BLaER1 (cell line): Measurements from ENCODE around the gene KIAA0825.

Experiments
- H3K27ac ChIP-seq: shearing (Covaris generic); formaldehyde crosslinking; 2 replicates; pipeline ENCODE4 v1.8.1; 2022
- H3K27me3 ChIP-seq: shearing (Covaris generic); formaldehyde crosslinking; 2 replicates; pipeline ENCODE4 v1.8.1; 2022
- H3K36me3 ChIP-seq: shearing (Covaris generic); formaldehyde crosslinking; 2 replicates; pipeline ENCODE4 v1.8.1; 2022
- H3K4me1 ChIP-seq: shearing (Covaris generic); formaldehyde crosslinking; 2 replicates; pipeline ENCODE4 v1.8.1; 2022
- H3K4me2 ChIP-seq: shearing (Covaris generic); formaldehyde crosslinking; 2 replicates; pipeline ENCODE4 v1.8.1; 2022
- H3K4me3 ChIP-seq: shearing (Covaris generic); formaldehyde crosslinking; 2 replicates; pipeline ENCODE4 v1.8.1; 2022
- H3K9ac ChIP-seq: shearing (Covaris generic); formaldehyde crosslinking; 2 replicates; pipeline ENCODE4 v1.8.1; 2022
- H3K9me3 ChIP-seq: shearing (Covaris generic); formaldehyde crosslinking; 2 replicates; pipeline ENCODE4 v1.8.1; 2022
- H4K20me1 ChIP-seq: shearing (Covaris generic); formaldehyde crosslinking; 2 replicates; pipeline ENCODE4 v1.8.1; 2022
- Cebpa-rat ChIP-seq: shearing (Covaris generic); IDR thresholded peaks from 2 replicates; pipeline ENCODE4 v1.8.1; 2022

Gene KIAA0825

GRCh38 chr5:94420885-94421284, 197.5 kb downstream of the KIAA0825 start:
- Histone ChIP-seq H3K9me3 (no peaks in the 10 kb centered on the region), H3K9ac (no peak overlapping the region), H3K27ac (no peak overlapping the region), H3K4me3 (no peak overlapping the region), H4K20me1 (no peaks in the 10 kb centered on the region), H3K4me1 (no peaks in the 10 kb centered on the region), H3K27me3 (no peaks in the 10 kb centered on the region), H3K4me2 (no peak overlapping the region), H3K36me3 (no peaks in the 10 kb centered on the region)
- TF ChIP-seq Cebpa-rat, result no peak

- H4K20me1 ChIP-seq, result no peaks in the 10 kb centered on the region
- no peaks in the 10 kb centered on the region for H3K9me3 ChIP-seq
- H3K27me3 ChIP-seq, result no peaks in the 10 kb centered on the region
- TF ChIP-seq Cebpa-rat, result no peak
- H3K4me3 ChIP-seq, result no peak overlapping the region
- H3K4me2 ChIP-seq, result no peak overlapping the region
- no peaks in the 10 kb centered on the region for H3K4me1 ChIP-seq
- H3K36me3 ChIP-seq, result no peaks in the 10 kb centered on the region
- H3K27ac ChIP-seq, result no peak overlapping the region
- H3K9ac ChIP-seq, result no peak overlapping the region
Observed at GRCh38 chr5:94415798-94416197, 202.6 kb downstream of the KIAA0825 start.

DNA sequence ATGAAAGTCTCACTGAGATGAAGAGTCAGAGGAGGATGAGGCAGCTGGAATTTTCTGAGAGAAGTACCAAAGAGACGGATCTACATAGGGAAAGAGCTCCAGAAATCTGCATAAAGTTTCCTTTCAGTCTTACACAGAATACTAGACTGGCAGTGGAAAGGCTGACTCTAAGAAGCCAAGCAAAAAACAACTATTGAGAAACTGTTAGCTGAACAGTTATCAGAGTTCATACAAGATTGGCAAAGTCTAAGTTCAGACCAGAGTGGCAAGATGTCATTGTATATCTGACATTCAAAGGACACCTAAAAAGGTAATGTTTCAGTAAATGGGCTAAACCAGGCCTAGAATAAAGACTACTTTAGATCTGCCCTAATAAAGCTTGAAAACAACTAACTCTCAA, 209.0 kb downstream of the KIAA0825 start:
- no peaks in the 10 kb centered on the region for H4K20me1 ChIP-seq
- no peak overlapping the region for H3K4me2 ChIP-seq
- no peak overlapping the region for H3K4me3 ChIP-seq
- H3K9me3 ChIP-seq, result no peaks in the 10 kb centered on the region
- no peaks in the 10 kb centered on the region for H3K4me1 ChIP-seq
- H3K27ac ChIP-seq, result no peak overlapping the region
- no peak overlapping the region for H3K9ac ChIP-seq
- no peak for TF ChIP-seq Cebpa-rat
- H3K27me3 ChIP-seq, result no peaks in the 10 kb centered on the region
- no peaks in the 10 kb centered on the region for H3K36me3 ChIP-seq

DNA sequence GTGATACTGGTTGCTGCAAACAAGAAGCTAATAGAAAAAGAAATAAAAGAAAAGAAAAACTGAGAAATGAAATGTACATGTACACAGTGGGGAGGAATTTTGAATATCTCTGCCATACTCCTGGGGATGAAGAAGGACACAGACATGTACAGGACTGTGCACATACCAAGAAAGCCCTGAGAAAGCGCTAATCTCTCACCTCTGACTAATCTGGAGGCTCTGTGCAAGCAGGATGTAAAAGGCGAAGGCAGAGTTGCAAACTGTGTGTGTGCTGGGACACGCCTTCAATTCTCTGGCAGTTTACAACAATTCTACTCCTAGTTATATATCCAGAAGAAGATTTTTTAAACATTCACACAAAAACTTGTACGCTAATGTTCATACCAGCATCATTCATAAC, 211.4 kb downstream of the KIAA0825 start:
- no peaks in the 10 kb centered on the region for H3K27me3 ChIP-seq
- no peak overlapping the region for H3K4me2 ChIP-seq
- no peaks in the 10 kb centered on the region for H4K20me1 ChIP-seq
- H3K9me3 ChIP-seq, result no peaks in the 10 kb centered on the region
- H3K9ac ChIP-seq, result no peak overlapping the region
- H3K27ac ChIP-seq, result no peak overlapping the region
- no peak overlapping the region for H3K4me3 ChIP-seq
- H3K4me1 ChIP-seq, result no peaks in the 10 kb centered on the region
- TF ChIP-seq Cebpa-rat, result no peak
- no peaks in the 10 kb centered on the region for H3K36me3 ChIP-seq

GRCh38 chr5:94403483-94403882, 214.9 kb downstream of the KIAA0825 start:
- no peak overlapping the region for H3K9ac ChIP-seq
- no peaks in the 10 kb centered on the region for H3K4me1 ChIP-seq
- H3K27me3 ChIP-seq, result no peaks in the 10 kb centered on the region
- no peak overlapping the region for H3K27ac ChIP-seq
- H3K4me3 ChIP-seq, result no peak overlapping the region
- H4K20me1 ChIP-seq, result no peaks in the 10 kb centered on the region
- H3K36me3 ChIP-seq, result no peaks in the 10 kb centered on the region
- no peak overlapping the region for H3K4me2 ChIP-seq
- no peaks in the 10 kb centered on the region for H3K9me3 ChIP-seq
- TF ChIP-seq Cebpa-rat, result no peak

- TF ChIP-seq Cebpa-rat, result no peak
- H3K9me3 ChIP-seq, result no peaks in the 10 kb centered on the region
- no peaks in the 10 kb centered on the region for H3K4me1 ChIP-seq
- H3K4me3 ChIP-seq, result no peak overlapping the region
- no peaks in the 10 kb centered on the region for H3K36me3 ChIP-seq
- no peaks in the 10 kb centered on the region for H4K20me1 ChIP-seq
- H3K27me3 ChIP-seq, result no peaks in the 10 kb centered on the region
- H3K9ac ChIP-seq, result no peak overlapping the region
- H3K4me2 ChIP-seq, result no peak overlapping the region
- no peak overlapping the region for H3K27ac ChIP-seq
Observed at GRCh38 chr5:94402096-94402495, 216.3 kb downstream of the KIAA0825 start.

- H3K9ac ChIP-seq, result no peak overlapping the region
- no peak overlapping the region for H3K27ac ChIP-seq
- no peak for TF ChIP-seq Cebpa-rat
- no peak overlapping the region for H3K4me2 ChIP-seq
- H3K36me3 ChIP-seq, result no peaks in the 10 kb centered on the region
- no peaks in the 10 kb centered on the region for H3K27me3 ChIP-seq
- H3K4me1 ChIP-seq, result no peaks in the 10 kb centered on the region
- no peak overlapping the region for H3K4me3 ChIP-seq
- no peaks in the 10 kb centered on the region for H3K9me3 ChIP-seq
- no peaks in the 10 kb centered on the region for H4K20me1 ChIP-seq
Observed at GRCh38 chr5:94397508-94397907, 220.9 kb downstream of the KIAA0825 start.

- no peak for TF ChIP-seq Cebpa-rat
- Histone ChIP-seq H3K27ac (no peak overlapping the region), H3K4me3 (no peak overlapping the region), H3K4me1 (no peaks in the 10 kb centered on the region), H3K9ac (no peak overlapping the region), H3K9me3 (no peaks in the 10 kb centered on the region), H4K20me1 (no peaks in the 10 kb centered on the region), H3K36me3 (no peaks in the 10 kb centered on the region), H3K4me2 (no peak overlapping the region), H3K27me3 (no peaks in the 10 kb centered on the region)
Observed at GRCh38 chr5:94396687-94397086, 221.7 kb downstream of the KIAA0825 start.

DNA sequence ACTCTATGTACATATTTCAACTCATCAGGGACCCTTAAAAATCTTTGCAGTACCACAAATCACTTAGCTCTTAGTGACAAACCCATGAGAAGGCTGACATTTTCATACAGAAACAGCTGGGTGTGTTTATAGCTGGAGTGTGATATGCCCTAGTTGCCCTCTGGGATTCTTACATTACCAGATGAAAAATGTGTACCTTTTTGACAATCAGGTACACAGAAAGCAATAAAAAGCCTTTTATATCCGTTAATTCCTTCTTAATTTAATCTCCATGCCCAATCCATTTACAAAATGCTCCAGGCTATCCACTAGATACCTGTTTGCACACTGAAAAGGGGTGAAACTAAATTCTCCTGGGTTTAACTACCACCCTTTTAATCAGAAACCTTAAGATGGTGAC, 222.9 kb downstream of the KIAA0825 start:
- TF ChIP-seq Cebpa-rat, result no peak
- Histone ChIP-seq H3K27ac (no peak overlapping the region), H3K4me3 (no peak overlapping the region)

GRCh38 chr5:94391996-94392395, 226.4 kb downstream of the KIAA0825 start:
- Histone ChIP-seq H3K36me3 (no peaks in the 10 kb centered on the region), H3K9me3 (no peaks in the 10 kb centered on the region), H3K27ac (no peak overlapping the region), H3K4me3 (no peak overlapping the region), H4K20me1 (no peaks in the 10 kb centered on the region), H3K27me3 (no peaks in the 10 kb centered on the region), H3K4me2 (no peak overlapping the region), H3K9ac (no peak overlapping the region), H3K4me1 (no peaks in the 10 kb centered on the region)
- no peak for TF ChIP-seq Cebpa-rat

More for the DNA sequence above, 222.9 kb downstream of the KIAA0825 start:
- Histone ChIP-seq H3K36me3 (no peaks in the 10 kb centered on the region), H4K20me1 (no peaks in the 10 kb centered on the region), H3K27me3 (no peaks in the 10 kb centered on the region), H3K4me2 (no peak overlapping the region), H3K4me1 (no peaks in the 10 kb centered on the region), H3K9me3 (no peaks in the 10 kb centered on the region), H3K9ac (no peak overlapping the region)

DNA sequence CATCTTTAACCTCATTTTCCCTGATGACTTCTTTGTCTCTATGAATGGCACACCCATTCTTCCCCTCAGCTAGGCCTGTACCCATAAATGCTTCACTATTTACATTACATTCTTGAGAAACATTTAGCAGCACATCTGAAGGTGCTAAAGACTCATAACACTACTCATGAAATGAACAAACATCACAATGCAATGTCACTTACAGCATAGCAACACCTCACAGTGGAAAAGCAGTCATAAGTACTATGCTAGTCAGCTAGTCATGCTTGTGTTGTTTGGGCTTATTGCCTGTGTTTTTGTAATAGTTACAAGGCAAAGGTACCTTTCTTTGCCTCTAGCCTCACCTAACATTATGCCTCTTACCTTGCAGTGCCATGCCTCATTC, 228.9 kb downstream of the KIAA0825 start:
- Histone ChIP-seq H4K20me1 (no peaks in the 10 kb centered on the region), H3K9me3 (no peaks in the 10 kb centered on the region), H3K4me3 (no peak overlapping the region), H3K36me3 (no peaks in the 10 kb centered on the region), H3K4me1 (no peaks in the 10 kb centered on the region), H3K27ac (no peak overlapping the region), H3K4me2 (no peak overlapping the region), H3K27me3 (no peaks in the 10 kb centered on the region), H3K9ac (no peak overlapping the region)
- no peak for TF ChIP-seq Cebpa-rat
